Suprapubic skin (tissue), 4 donors: Measurements from ENCODE around the gene C7. TPM values are rescaled to one million over a fixed set of nuclear protein-coding genes. Genes with fewer than 3 reads are reported as not detected.

Experiments
- DNase-seq, 2 donors: peaks; one replicate each; pipeline ENCODE4 v3.0.0-alpha.2; 2019; ENCODE audit warnings: low spot score in 2 of 2
- H3K27ac ChIP-seq: fragments of 200-600 bp; sonication (generic); one replicate; pipeline ENCODE4 v1.5.1; 2019
- H3K27me3 ChIP-seq: fragments of 200-600 bp; sonication (generic); one replicate; pipeline ENCODE4 v1.5.1; 2019
- H3K36me3 ChIP-seq: fragments of 200-600 bp; sonication (generic); one replicate; pipeline ENCODE4 v1.5.1; 2019
- H3K4me1 ChIP-seq: fragments of 200-600 bp; sonication (generic); one replicate; pipeline ENCODE4 v1.5.1; 2019
- H3K4me3 ChIP-seq: fragments of 200-600 bp; sonication (generic); one replicate; pipeline ENCODE4 v1.5.1; 2019; ENCODE audit warnings: mild to moderate bottlenecking
- H3K9me3 ChIP-seq: fragments of 200-600 bp; sonication (generic); one replicate; pipeline ENCODE4 v1.5.1; 2019
- EP300 ChIP-seq: sonication (generic); formaldehyde crosslinking; IDR thresholded peaks from one replicate; pipeline ENCODE4 v1.6.1; 2017; ENCODE audit warnings: antibody characterized with exemption
- POLR2A ChIP-seq, 2 donors: fragments of 450-650 bp; IDR thresholded peaks; one replicate each; pipeline ENCODE4 v1.6.1; 2017; ENCODE audit warnings: antibody characterized with exemption in 2 of 2, mild to moderate bottlenecking in 2 of 2, moderate library complexity in 2 of 2
- POLR2AphosphoS5 ChIP-seq, 3 donors: sonication (generic); formaldehyde crosslinking; IDR thresholded peaks; one replicate each; pipeline ENCODE4 v1.6.1; 2017; ENCODE audit warnings: antibody characterized with exemption in 3 of 3
- WGBS: methylation state at CpG from one replicate; pipeline ENCODE4 v1.1.5; 2018; 5-methylcytosine and 5-hydroxymethylcytosine counted together
- total RNA-seq, 4 donors: library from RNA; depleted of rRNA; stranded (reverse); fragments of >200 nt; gene quantifications; one replicate each; pipeline ENCODE4 v1.1.0, GENCODE V29; 2016
- TF ChIP-seq, protein P1 (sequence below), 2 donors: fragments of 200-600 bp in 1 of 2; fragments of 450-650 bp in 1 of 2; sonication (generic) in 1 of 2; IDR thresholded peaks; one replicate each; pipeline ENCODE4 v1.5.1; 2016 to 2019; ENCODE audit warnings: antibody characterized with exemption in 2 of 2, mild to moderate bottlenecking in 1 of 2, moderate library complexity in 1 of 2

Gene C7
- total RNA-seq, 4 donors from 2014 or later, result 9.2 to 45.6 (median 15.7) TPM

DNA sequence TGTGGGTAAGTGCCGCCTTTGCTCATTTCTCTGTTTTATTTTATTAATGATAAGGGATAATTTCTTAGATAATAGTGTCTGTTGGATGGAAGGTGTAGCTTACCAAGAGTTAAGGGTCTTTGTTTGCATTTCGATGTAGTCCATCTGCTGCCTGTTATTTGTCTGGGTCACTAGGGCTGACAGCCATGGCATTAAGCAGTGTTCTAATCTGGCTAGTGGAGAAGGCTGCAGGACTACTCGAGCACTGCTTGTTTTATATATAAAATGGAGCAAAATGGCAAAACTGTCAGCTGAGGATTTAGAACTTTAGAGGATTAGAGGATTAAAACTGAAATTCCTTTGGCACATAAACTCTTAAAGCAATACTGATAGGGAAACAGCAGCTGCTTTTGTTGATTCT lies 67.5 kb downstream of the C7 start:
- Histone ChIP-seq H3K36me3 (no peaks in the 10 kb centered on the region), H3K27ac (no peak overlapping the region), H3K27me3 (no peaks in the 10 kb centered on the region), H3K4me3 (no peak overlapping the region), H3K9me3 (no peaks in the 10 kb centered on the region), H3K4me1 (no peaks in the 10 kb centered on the region)
- DNase-seq, result no peak
- TF ChIP-seq EP300 (no peak), POLR2AphosphoS5 (IDR thresholded peaks at IDR 0.05) (no peak), POLR2A (IDR thresholded peaks at IDR 0.05) (no peak)
- TF ChIP-seq, protein P1, sequence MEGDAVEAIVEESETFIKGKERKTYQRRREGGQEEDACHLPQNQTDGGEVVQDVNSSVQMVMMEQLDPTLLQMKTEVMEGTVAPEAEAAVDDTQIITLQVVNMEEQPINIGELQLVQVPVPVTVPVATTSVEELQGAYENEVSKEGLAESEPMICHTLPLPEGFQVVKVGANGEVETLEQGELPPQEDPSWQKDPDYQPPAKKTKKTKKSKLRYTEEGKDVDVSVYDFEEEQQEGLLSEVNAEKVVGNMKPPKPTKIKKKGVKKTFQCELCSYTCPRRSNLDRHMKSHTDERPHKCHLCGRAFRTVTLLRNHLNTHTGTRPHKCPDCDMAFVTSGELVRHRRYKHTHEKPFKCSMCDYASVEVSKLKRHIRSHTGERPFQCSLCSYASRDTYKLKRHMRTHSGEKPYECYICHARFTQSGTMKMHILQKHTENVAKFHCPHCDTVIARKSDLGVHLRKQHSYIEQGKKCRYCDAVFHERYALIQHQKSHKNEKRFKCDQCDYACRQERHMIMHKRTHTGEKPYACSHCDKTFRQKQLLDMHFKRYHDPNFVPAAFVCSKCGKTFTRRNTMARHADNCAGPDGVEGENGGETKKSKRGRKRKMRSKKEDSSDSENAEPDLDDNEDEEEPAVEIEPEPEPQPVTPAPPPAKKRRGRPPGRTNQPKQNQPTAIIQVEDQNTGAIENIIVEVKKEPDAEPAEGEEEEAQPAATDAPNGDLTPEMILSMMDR (IDR thresholded peaks at IDR 0.05), result no peak
- WGBS, result 72% methylated on average over 3 of the region's 3 CpGs

DNA sequence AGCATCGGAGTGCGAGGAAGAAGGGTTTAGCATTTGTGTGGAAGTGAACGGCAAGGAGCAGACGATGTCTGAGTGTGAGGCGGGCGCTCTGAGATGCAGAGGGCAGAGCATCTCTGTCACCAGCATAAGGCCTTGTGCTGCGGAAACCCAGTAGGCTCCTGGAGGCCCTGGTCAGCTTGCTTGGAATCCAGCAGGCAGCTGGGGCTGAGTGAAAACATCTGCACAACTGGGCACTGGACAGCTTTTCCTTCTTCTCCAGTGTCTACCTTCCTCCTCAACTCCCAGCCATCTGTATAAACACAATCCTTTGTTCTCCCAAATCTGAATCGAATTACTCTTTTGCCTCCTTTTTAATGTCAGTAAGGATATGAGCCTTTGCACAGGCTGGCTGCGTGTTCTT lies 72.1 kb downstream of the C7 start:
- Histone ChIP-seq H3K4me3 (no peak overlapping the region), H3K9me3 (no peaks in the 10 kb centered on the region), H3K36me3 (no peaks in the 10 kb centered on the region), H3K27ac (no peak overlapping the region), H3K4me1 (no peaks in the 10 kb centered on the region), H3K27me3 (no peaks in the 10 kb centered on the region)
- WGBS, result 87% methylated on average over 9 of the region's 9 CpGs
- DNase-seq, result no peak
- TF ChIP-seq EP300 (no peak), POLR2A (IDR thresholded peaks at IDR 0.05) (no peak)

DNA sequence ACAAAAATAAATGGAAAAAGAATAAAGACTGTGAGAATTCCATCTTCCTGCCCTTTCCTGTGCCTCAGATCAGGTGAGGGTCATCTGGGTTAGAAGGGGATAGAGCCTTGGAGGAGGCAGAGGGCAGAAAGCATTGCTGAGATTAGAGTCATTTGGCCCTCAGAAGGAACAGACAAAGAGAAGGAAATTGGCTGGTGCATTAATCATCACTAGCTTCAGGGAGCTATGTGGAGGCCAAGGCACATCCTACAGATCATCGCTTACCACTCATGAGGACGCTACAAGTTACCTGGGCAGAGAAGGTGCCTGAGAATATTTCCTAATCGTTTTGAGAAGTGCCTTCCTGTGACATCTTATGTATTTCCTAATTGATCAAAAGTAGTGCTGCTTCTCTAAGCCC lies 74.5 kb downstream of the C7 start:
- TF ChIP-seq EP300 (no peak), POLR2AphosphoS5 (IDR thresholded peaks at IDR 0.05) (no peak), POLR2A (IDR thresholded peaks at IDR 0.05) (no peak)
- no peak for DNase-seq
- H3K4me1 ChIP-seq, result no peaks in the 10 kb centered on the region
- no peaks in the 10 kb centered on the region for H3K36me3 ChIP-seq
- H3K9me3 ChIP-seq, result no peaks in the 10 kb centered on the region
- H3K27me3 ChIP-seq, result no peaks in the 10 kb centered on the region
- no peak overlapping the region for H3K4me3 ChIP-seq
- no peak overlapping the region for H3K27ac ChIP-seq
- 74% methylated on average over 3 of the region's 3 CpGs for WGBS

DNA sequence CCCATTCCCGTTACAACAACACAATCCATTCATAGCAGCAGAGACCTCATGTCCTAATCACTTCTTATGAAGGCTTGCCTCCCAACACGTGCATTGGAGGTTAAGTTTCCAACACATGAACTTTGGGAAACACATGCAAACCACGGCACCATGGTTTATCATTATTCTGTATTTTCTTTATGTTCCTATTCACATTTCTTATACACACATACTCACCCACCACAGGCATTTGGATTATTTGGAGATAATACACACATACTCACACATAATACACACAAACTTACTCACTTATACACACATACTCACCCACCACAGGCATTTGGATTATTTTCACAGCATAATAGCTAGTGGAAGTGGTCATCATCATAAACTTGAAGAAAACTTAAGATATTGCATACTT lies 75.6 kb downstream of the C7 start:
- H3K4me3 ChIP-seq, result no peak overlapping the region
- TF ChIP-seq, protein P1 (IDR thresholded peaks at IDR 0.05), result no peak
- TF ChIP-seq POLR2AphosphoS5 (IDR thresholded peaks at IDR 0.05), result no peak
- no peak for TF ChIP-seq EP300
- no peak for TF ChIP-seq POLR2A (IDR thresholded peaks at IDR 0.05)

DNA sequence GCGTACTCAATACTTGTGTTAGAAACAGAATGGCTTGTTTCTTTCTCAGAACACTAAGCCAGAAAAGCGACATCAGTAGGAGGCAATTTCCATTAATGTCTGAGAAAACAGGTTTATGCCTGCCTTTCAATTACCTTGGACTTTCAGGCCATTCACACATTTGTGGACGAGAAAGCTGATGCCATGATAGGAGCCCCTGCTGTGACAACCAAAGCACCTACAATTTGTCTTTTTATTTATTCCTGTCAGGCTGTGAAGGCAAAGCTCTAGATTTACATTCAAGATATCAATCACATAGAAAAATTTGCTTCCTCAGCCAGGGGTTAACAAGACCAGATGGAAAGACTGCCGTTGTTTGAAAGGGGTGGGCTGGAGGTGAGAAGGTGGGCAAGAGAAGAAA lies 76.2 kb downstream of the C7 start:
- H3K4me1 ChIP-seq, result no peaks in the 10 kb centered on the region
- TF ChIP-seq POLR2AphosphoS5 (IDR thresholded peaks at IDR 0.05) (no peak), POLR2A (IDR thresholded peaks at IDR 0.05) (no peak), EP300 (no peak)
- TF ChIP-seq, protein P1 (IDR thresholded peaks at IDR 0.05), result no peak
- no peak overlapping the region for H3K4me3 ChIP-seq
- no peaks in the 10 kb centered on the region for H3K9me3 ChIP-seq
- no peak for DNase-seq
- WGBS, result 34% methylated on average over 4 of the region's 4 CpGs
- H3K27me3 ChIP-seq, result no peaks in the 10 kb centered on the region
- H3K27ac ChIP-seq, result no peak overlapping the region
- no peaks in the 10 kb centered on the region for H3K36me3 ChIP-seq

More for the DNA sequence above, 75.6 kb downstream of the C7 start:
- WGBS, result 88% methylated on average over 3 of the region's 3 CpGs
- H3K27me3 ChIP-seq, result no peaks in the 10 kb centered on the region
- DNase-seq, result no peak
- H3K4me1 ChIP-seq, result no peaks in the 10 kb centered on the region
- no peaks in the 10 kb centered on the region for H3K9me3 ChIP-seq
- H3K27ac ChIP-seq, result no peak overlapping the region
- no peaks in the 10 kb centered on the region for H3K36me3 ChIP-seq

DNA sequence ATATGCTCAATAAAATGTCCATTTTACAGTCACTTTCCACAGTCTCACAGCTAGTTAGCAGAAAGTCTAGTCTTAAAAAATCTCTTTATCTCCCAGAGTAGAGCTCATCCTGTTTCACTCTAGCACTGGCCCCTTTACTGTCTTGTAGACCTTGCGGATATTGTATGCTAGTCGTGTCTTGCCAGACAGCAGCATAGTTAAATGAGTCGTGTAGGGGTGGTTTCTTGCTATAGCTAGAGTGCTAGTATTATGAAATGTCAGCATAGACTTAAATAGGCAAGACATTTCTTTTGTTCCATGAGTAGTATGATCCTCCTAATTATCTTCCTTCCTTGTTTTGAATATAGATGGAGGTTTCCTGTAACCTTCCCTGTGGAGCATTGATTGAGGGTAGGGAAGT lies 77.4 kb downstream of the C7 start:
- no peaks in the 10 kb centered on the region for H3K9me3 ChIP-seq
- DNase-seq, result no peak
- WGBS, result 77% methylated on average over 3 of the region's 3 CpGs
- TF ChIP-seq POLR2AphosphoS5 (IDR thresholded peaks at IDR 0.05), result no peak
- H3K36me3 ChIP-seq, result no peaks in the 10 kb centered on the region
- H3K27ac ChIP-seq, result no peak overlapping the region
- no peaks in the 10 kb centered on the region for H3K27me3 ChIP-seq
- peaks cover 4% of the 10 kb centered on the region for H3K4me1 ChIP-seq
- H3K4me3 ChIP-seq, result no peak overlapping the region

DNA sequence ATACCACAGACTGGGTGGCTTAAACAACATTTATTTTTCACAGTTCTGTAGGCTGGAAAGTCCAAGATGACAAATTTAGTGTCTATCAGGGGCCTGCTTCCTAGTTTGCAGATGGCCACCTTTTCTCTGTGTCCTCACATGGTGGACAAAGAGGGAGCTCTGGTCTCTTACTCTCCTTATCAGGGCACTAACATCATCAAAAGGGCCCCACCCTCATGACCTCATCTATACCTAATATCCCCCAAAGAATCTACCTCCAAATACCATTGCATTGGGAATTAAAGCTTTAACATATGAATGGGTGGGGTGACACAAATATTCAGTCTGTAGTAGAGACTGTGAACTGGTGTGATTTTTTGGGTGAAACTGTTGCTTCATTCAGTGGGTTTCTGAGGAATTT lies 78.1 kb downstream of the C7 start:
- Histone ChIP-seq H3K36me3 (no peaks in the 10 kb centered on the region), H3K9me3 (no peaks in the 10 kb centered on the region), H3K4me3 (no peak overlapping the region), H3K27me3 (no peaks in the 10 kb centered on the region), H3K4me1 (peaks cover 4% of the 10 kb centered on the region), H3K27ac (no peak overlapping the region)
- TF ChIP-seq POLR2A (IDR thresholded peaks at IDR 0.05), result no peak
- no peak for TF ChIP-seq POLR2AphosphoS5 (IDR thresholded peaks at IDR 0.05)
- TF ChIP-seq, protein P1 (IDR thresholded peaks at IDR 0.05), result no peak
- no peak for TF ChIP-seq EP300
- no peak for DNase-seq
